ENCODE results near the gene NEUROD2. TPM values are rescaled to one million over a fixed set of nuclear protein-coding genes. Genes with fewer than 3 reads are reported as not detected.
A peak's percentile ranks its signal among the peaks of the same experiment; 100 is the strongest.

NEUROD2 gene
- not detected in 2 replicates for total RNA-seq

GRCh38 chr17:39607851-39608130, at the start of gene NEUROD2:
Gene NEUROD2, minus strand, starts transcription at chr17:39607920. Its CDS starts 1,321 bp downstream, at chr17:39606599.
- H3K4me3 ChIP-seq (ENCODE audit: low read depth, low read length), result no peak within 1 kb of the TSS
- H3K27me3 ChIP-seq (ENCODE audit: control insufficient read depth, insufficient read depth, low read length), result peaks cover 87% of the 10 kb centered on the region
- no peak for DNase-seq (ENCODE audit: low read depth)
- TF ChIP-seq CTCF (IDR thresholded peaks at IDR 0.05; ENCODE audit: insufficient read depth, low read length, poor library complexity, severe bottlenecking), result no peak
- H3K36me3 ChIP-seq (ENCODE audit: control insufficient read depth, insufficient read depth, low read length), result no peaks in the 10 kb centered on the region

- DNase-seq (ENCODE audit: low read depth), result no peak
- no peak for TF ChIP-seq CTCF (IDR thresholded peaks at IDR 0.05; ENCODE audit: insufficient read depth, low read length, poor library complexity, severe bottlenecking)
- no peaks in the 10 kb centered on the region for H3K36me3 ChIP-seq (ENCODE audit: control insufficient read depth, insufficient read depth, low read length)
Observed at GRCh38 chr17:39655105-39655504, 47.4 kb upstream of the NEUROD2 start.

GRCh38 chr17:39653662-39654331, 46.1 kb upstream of the NEUROD2 start:
- DNase-seq (ENCODE audit: low read depth), result no peak
- H3K36me3 ChIP-seq (ENCODE audit: control insufficient read depth, insufficient read depth, low read length), result no peaks in the 10 kb centered on the region
- H3K27me3 ChIP-seq (ENCODE audit: control insufficient read depth, insufficient read depth, low read length), result no peaks in the 10 kb centered on the region
- H3K4me3 ChIP-seq (ENCODE audit: low read depth, low read length), result no peak overlapping the region
- TF ChIP-seq CTCF (IDR thresholded peaks at IDR 0.05; ENCODE audit: insufficient read depth, low read length, poor library complexity, severe bottlenecking), result peak; percentile 76

More at GRCh38 chr17:39655105-39655504, 47.4 kb upstream of the NEUROD2 start:
- Histone ChIP-seq H3K4me3 (ENCODE audit: low read depth, low read length) (no peak overlapping the region), H3K27me3 (ENCODE audit: control insufficient read depth, insufficient read depth, low read length) (no peaks in the 10 kb centered on the region)

- Histone ChIP-seq H3K27me3 (ENCODE audit: control insufficient read depth, insufficient read depth, low read length) (no peaks in the 10 kb centered on the region), H3K4me3 (ENCODE audit: low read depth, low read length) (no peak overlapping the region), H3K36me3 (ENCODE audit: control insufficient read depth, insufficient read depth, low read length) (no peaks in the 10 kb centered on the region)
- no peak for TF ChIP-seq CTCF (IDR thresholded peaks at IDR 0.05; ENCODE audit: insufficient read depth, low read length, poor library complexity, severe bottlenecking)
- no peak for DNase-seq (ENCODE audit: low read depth)
Observed at GRCh38 chr17:39653316-39653661, 45.6 kb upstream of the NEUROD2 start.

GRCh38 chr17:39652587-39653315, 45.0 kb upstream of the NEUROD2 start:
- TF ChIP-seq CTCF (IDR thresholded peaks at IDR 0.05; ENCODE audit: insufficient read depth, low read length, poor library complexity, severe bottlenecking), result no peak
- no peaks in the 10 kb centered on the region for H3K36me3 ChIP-seq (ENCODE audit: control insufficient read depth, insufficient read depth, low read length)
- H3K4me3 ChIP-seq (ENCODE audit: low read depth, low read length), result no peak overlapping the region
- no peaks in the 10 kb centered on the region for H3K27me3 ChIP-seq (ENCODE audit: control insufficient read depth, insufficient read depth, low read length)
- DNase-seq (ENCODE audit: low read depth), result no peak
